Astrocyte (in vitro differentiated cells and primary cell): ENCODE results near the gene ANKRD2. TPM values are rescaled to one million over a fixed set of nuclear protein-coding genes. Genes with fewer than 3 reads are reported as not detected.

Experiments used
- DNase-seq: peaks from one replicate; pipeline ENCODE4 v3.0.0-alpha.2; 2010; ENCODE audit warnings: low read depth
- FAIRE-seq: peaks from 2 replicates; lab custom pipeline; 2011; peaks lifted over from hg19 to GRCh38; lab: Jason Lieb, UNC
- H2AFZ ChIP-seq: 2 replicates; pipeline ENCODE4 v1.6.0; 2012; ENCODE audit warnings: low read depth, low read length, inconsistent platforms
- H3K27ac ChIP-seq: 2 replicates; pipeline ENCODE4 v1.5.1; 2011; ENCODE audit warnings: low read depth, low read length, inconsistent platforms
- H3K27me3 ChIP-seq: 2 replicates; pipeline ENCODE4 v1.6.0; 2011; ENCODE audit warnings: low read length, inconsistent platforms; ENCODE audit not compliant: insufficient read depth
- H3K36me3 ChIP-seq: 2 replicates; pipeline ENCODE4 v1.5.1; 2011; ENCODE audit warnings: low read length, inconsistent platforms; ENCODE audit not compliant: insufficient read depth
- H3K4me1 ChIP-seq: 2 replicates; pipeline ENCODE4 v1.5.1; 2011; ENCODE audit warnings: low read length, inconsistent platforms; ENCODE audit not compliant: insufficient read depth
- H3K4me2 ChIP-seq: 2 replicates; pipeline ENCODE4 v1.6.0; 2012; ENCODE audit warnings: low read length, inconsistent platforms
- H3K4me3 ChIP-seq: 2 replicates; pipeline ENCODE4 v1.5.1; 2011; ENCODE audit warnings: low read depth, mild to moderate bottlenecking, low read length, inconsistent platforms; ENCODE audit not compliant: insufficient read depth
- H3K79me2 ChIP-seq: 2 replicates; pipeline ENCODE4 v1.6.0; 2012; ENCODE audit warnings: mild to moderate bottlenecking, low read length, inconsistent platforms; ENCODE audit not compliant: insufficient read depth
- H3K9ac ChIP-seq: 2 replicates; pipeline ENCODE4 v1.6.0; 2012; ENCODE audit warnings: mild to moderate bottlenecking, low read length, inconsistent platforms
- H3K9me3 ChIP-seq: 2 replicates; pipeline ENCODE4 v1.5.1; 2012; ENCODE audit warnings: low read depth, mild to moderate bottlenecking, low read length, inconsistent platforms; ENCODE audit not compliant: insufficient read depth
- H4K20me1 ChIP-seq: 2 replicates; pipeline ENCODE4 v1.6.0; 2012; ENCODE audit warnings: low read length, inconsistent platforms; ENCODE audit not compliant: insufficient read depth
- H3K27ac Mint-ChIP-seq: one replicate; pipeline ENCODE4 v1.8.0; 2021; ENCODE audit warnings: mild to moderate bottlenecking, mixed read lengths; ENCODE audit not compliant: unreplicated experiment
- H3K27me3 Mint-ChIP-seq: one replicate; pipeline ENCODE4 v1.8.0; 2021; ENCODE audit warnings: low read depth, mixed read lengths; ENCODE audit not compliant: unreplicated experiment
- H3K36me3 Mint-ChIP-seq: one replicate; pipeline ENCODE4 v1.8.0; 2021; ENCODE audit warnings: low read depth, mixed read lengths; ENCODE audit not compliant: unreplicated experiment
- H3K4me1 Mint-ChIP-seq: one replicate; pipeline ENCODE4 v1.8.0; 2021; ENCODE audit warnings: low read depth, mixed read lengths; ENCODE audit not compliant: unreplicated experiment
- H3K4me3 Mint-ChIP-seq: one replicate; pipeline ENCODE4 v1.8.0; 2021; ENCODE audit warnings: mild to moderate bottlenecking, moderate library complexity, mixed read lengths; ENCODE audit not compliant: unreplicated experiment
- H3K9me3 Mint-ChIP-seq: one replicate; pipeline ENCODE4 v1.8.0; 2021; ENCODE audit warnings: mild to moderate bottlenecking, mixed read lengths; ENCODE audit not compliant: unreplicated experiment
- CTCF ChIP-seq: IDR thresholded peaks from 2 replicates; pipeline ENCODE4 v1.5.1; 2011; ENCODE audit warnings: low read depth, mild to moderate bottlenecking, inconsistent platforms, low read length, moderate library complexity; ENCODE audit not compliant: insufficient read depth
- EZH2 ChIP-seq: IDR thresholded peaks from 2 replicates; pipeline ENCODE4 v1.6.1; 2012; ENCODE audit warnings: mild to moderate bottlenecking, low read length, inconsistent platforms; ENCODE audit not compliant: insufficient read depth
- total RNA-seq: library from RNA; stranded (reverse); gene quantifications from 2 replicates; pipeline ENCODE4 v1.2.1, GENCODE V29; 2021

ANKRD2 gene
- total RNA-seq, 1 donor from 2014 or later, result 0.36 TPM

DNA sequence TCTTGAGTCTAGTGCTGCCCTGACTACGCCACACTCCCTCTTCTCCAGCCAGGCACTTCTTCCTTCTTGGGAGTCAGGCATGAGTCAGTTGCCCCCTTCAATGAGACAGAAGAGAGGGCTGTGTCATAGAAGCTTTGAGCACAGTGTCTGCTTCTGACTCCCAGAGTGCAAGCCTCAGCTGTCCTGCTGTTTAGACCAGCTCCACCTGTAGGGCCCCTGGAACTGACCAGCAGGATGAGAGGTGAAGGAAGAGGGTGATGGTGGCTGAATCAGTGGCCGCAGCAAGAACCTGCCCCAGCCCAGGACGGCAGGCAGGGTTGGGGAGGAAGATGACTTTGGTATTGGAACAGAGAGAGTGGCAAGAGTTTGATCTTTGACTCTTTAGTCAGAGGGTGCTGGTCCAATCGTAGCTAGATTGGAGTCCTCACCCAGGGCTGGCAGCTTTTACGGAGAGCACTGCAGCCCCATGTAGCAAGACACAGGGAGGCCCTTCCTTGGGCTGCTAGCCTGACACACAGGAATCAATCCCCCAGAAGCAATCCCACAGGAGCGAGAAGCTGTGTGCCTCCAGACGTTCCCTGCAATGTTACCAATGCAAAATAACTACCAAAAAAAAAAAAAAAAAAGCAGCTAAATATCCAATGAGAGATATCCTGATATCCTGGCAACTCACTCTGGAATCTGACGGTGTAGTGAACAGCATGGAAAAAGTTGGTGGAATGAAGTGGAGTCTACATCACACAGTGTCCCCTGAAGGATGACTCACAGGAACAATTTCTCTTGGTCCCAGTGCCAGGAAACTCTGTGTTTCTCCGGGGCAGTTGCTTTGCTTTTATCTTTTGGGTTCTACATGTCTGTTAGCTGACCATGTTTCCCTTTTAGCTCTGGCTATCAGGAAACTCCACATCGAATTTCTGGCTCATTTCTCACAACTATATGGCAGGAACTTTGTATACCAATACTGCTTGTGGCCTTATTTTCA is 23.8 kb downstream of the ANKRD2 start:
- Histone ChIP-seq H3K9me3 (no peaks in the 10 kb centered on the region), H3K4me3 (peak overlapping the region; percentile 18), H2AFZ (peak overlapping the region; percentile 27), H3K27me3 (no peaks in the 10 kb centered on the region), H3K9ac (peak overlapping the region; percentile 71), H3K36me3 (no peaks in the 10 kb centered on the region), H3K4me1 (peaks cover 25% of the 10 kb centered on the region), H3K27ac (peak overlapping the region; percentile 89), H4K20me1 (no peaks in the 10 kb centered on the region), H3K4me2 (peak overlapping the region; percentile 78), H3K79me2 (no peaks in the 10 kb centered on the region)
- Mint-ChIP-seq H3K9me3 (no peaks in the 10 kb centered on the region), H3K4me3 (peak overlapping the region; percentile 40), H3K4me1 (peaks cover 19% of the 10 kb centered on the region), H3K36me3 (no peaks in the 10 kb centered on the region), H3K27me3 (peaks cover 3% of the 10 kb centered on the region), H3K27ac (peak overlapping the region; percentile 94)
- FAIRE-seq (peak; percentile 78), DNase-seq (peak; percentile 94)
- TF ChIP-seq EZH2, result no peak
- TF ChIP-seq CTCF, result no peak

- Histone ChIP-seq H3K9me3 (no peaks in the 10 kb centered on the region), H3K27ac (peak overlapping the region; percentile 89), H3K4me2 (peak overlapping the region; percentile 78), H3K27me3 (no peaks in the 10 kb centered on the region), H3K4me1 (peaks cover 25% of the 10 kb centered on the region), H3K4me3 (no peak overlapping the region), H2AFZ (no peak overlapping the region), H3K9ac (no peak overlapping the region), H3K79me2 (no peaks in the 10 kb centered on the region), H4K20me1 (no peaks in the 10 kb centered on the region), H3K36me3 (no peaks in the 10 kb centered on the region)
- TF ChIP-seq EZH2 (no peak), CTCF (no peak)
- FAIRE-seq, result no peak
- peaks cover 19% of the 10 kb centered on the region for H3K4me1 Mint-ChIP-seq
- H3K27me3 Mint-ChIP-seq, result peaks cover 3% of the 10 kb centered on the region
- H3K4me3 Mint-ChIP-seq, result no peak overlapping the region
- no peaks in the 10 kb centered on the region for H3K36me3 Mint-ChIP-seq
- no peak for DNase-seq
- H3K9me3 Mint-ChIP-seq, result no peaks in the 10 kb centered on the region
- no peak overlapping the region for H3K27ac Mint-ChIP-seq
Observed at GRCh38 chr10:97597778-97598177, 25.2 kb downstream of the ANKRD2 start.
